Mucosa of descending colon (tissue), 3 donors: ENCODE data around the gene GUCD1. TPM values are rescaled to one million over a fixed set of nuclear protein-coding genes. Genes with fewer than 3 reads are reported as not detected.

Source experiments
- ATAC-seq: fragments of 200-7000 bp; cut with Tn5 transposase; one replicate; pipeline ENCODE4 v1.9.1; 2020; ENCODE audit warnings: mild to moderate bottlenecking, moderate library complexity
- DNase-seq, 3 donors: peaks; one replicate each; pipeline ENCODE4 v3.0.0-alpha.2; 2020
- H3K36me3 ChIP-seq: fragments of 200-600 bp; one replicate; pipeline ENCODE4 v1.8.0; 2021; ENCODE audit warnings: low read depth, mild to moderate bottlenecking
- H3K4me1 ChIP-seq: fragments of 200-600 bp; one replicate; pipeline ENCODE4 v1.8.0; 2021; ENCODE audit warnings: low read depth, mild to moderate bottlenecking
- H3K4me3 ChIP-seq: fragments of 200-600 bp; one replicate; pipeline ENCODE4 v1.8.0; 2021; ENCODE audit warnings: mild to moderate bottlenecking
- H3K9me3 ChIP-seq: fragments of 200-600 bp; one replicate; pipeline ENCODE4 v1.8.0; 2021; ENCODE audit warnings: mild to moderate bottlenecking
- CTCF ChIP-seq: fragments of 200-600 bp; IDR thresholded peaks from one replicate; pipeline ENCODE4 v1.8.0; 2022; ENCODE audit warnings: antibody characterized with exemption, mild to moderate bottlenecking
- intact Hi-C, 2 donors: fragments of 100-400 bp; cut with DNase I in 1 of 2; cut with micrococcal nuclease in 1 of 2; formaldehyde crosslinking; loops; one replicate each; pipeline versions ENCODE4 v1.11.0 to v1.11.1; 2022; cut with DNase I, micrococcal nuclease
- total RNA-seq, 3 donors: library from RNA; stranded (reverse); fragmentation: NEBNext Ultra II Directional in 2 of 3; extraction: Animal tissue kit (Norgen Biotek cat#: 25700) in 2 of 3; gene quantifications; one replicate each; pipeline versions ENCODE4 v1.2.1 to v1.2.4, GENCODE V29; 2021 to 2023
- donor health status: DM: no; HTN: no; CAD: no; lungs with moderate emphysema.
- donor health status: DM: no; HTN: no; CAD: no.
- donor health status: DM: no; HTN: yes; CAD: no.

The GUCD1 gene
- total RNA-seq, 3 donors from 2014 or later = 188 to 243 (median 242) TPM

- Histone ChIP-seq H3K36me3 (no peaks in the 10 kb centered on the region), H3K4me1 (peaks cover 2% of the 10 kb centered on the region), H3K4me3 (no peak overlapping the region), H3K9me3 (no peaks in the 10 kb centered on the region)
- intact Hi-C loops = no loop called here
- ATAC-seq = no peak
- TF ChIP-seq CTCF = no peak
- DNase-seq = no peak
These were observed 55.1 kb downstream of the GUCD1 start for GRCh38 chr22:24499706-24500276.

- intact Hi-C loops = no loop called here
- no peak for TF ChIP-seq CTCF
- ATAC-seq (no peak), DNase-seq (no peak)
- no peaks in the 10 kb centered on the region for H3K36me3 ChIP-seq
- no peaks in the 10 kb centered on the region for H3K9me3 ChIP-seq
- no peak overlapping the region for H3K4me3 ChIP-seq
- peaks cover 8% of the 10 kb centered on the region for H3K4me1 ChIP-seq
These were observed 56.1 kb downstream of the GUCD1 start for GRCh38 chr22:24498824-24499223.

- no peaks in the 10 kb centered on the region for H3K36me3 ChIP-seq
- H3K4me3 ChIP-seq = no peak overlapping the region
- intact Hi-C loops = no loop called here
- H3K9me3 ChIP-seq = no peaks in the 10 kb centered on the region
- peaks cover 8% of the 10 kb centered on the region for H3K4me1 ChIP-seq
- DNase-seq (no peak), ATAC-seq (no peak)
- no peak for TF ChIP-seq CTCF
These were observed 57.1 kb downstream of the GUCD1 start for GRCh38 chr22:24497841-24498258.

- no peaks in the 10 kb centered on the region for H3K9me3 ChIP-seq
- peaks cover 8% of the 10 kb centered on the region for H3K4me1 ChIP-seq
- ATAC-seq (no peak), DNase-seq (no peak)
- H3K36me3 ChIP-seq = no peaks in the 10 kb centered on the region
- TF ChIP-seq CTCF = no peak
- intact Hi-C loops = no loop called here
- no peak overlapping the region for H3K4me3 ChIP-seq
These were observed 58.3 kb downstream of the GUCD1 start for GRCh38 chr22:24496661-24497060.

GRCh38 chr22:24496234-24496633 lies 58.7 kb downstream of the GUCD1 start:
- no peak for DNase-seq
- no peaks in the 10 kb centered on the region for H3K9me3 ChIP-seq
- intact Hi-C loops = no loop called here
- ATAC-seq = no peak
- no peak for TF ChIP-seq CTCF
- no peak overlapping the region for H3K4me3 ChIP-seq
- H3K36me3 ChIP-seq = no peaks in the 10 kb centered on the region
- H3K4me1 ChIP-seq = peaks cover 8% of the 10 kb centered on the region

GRCh38 chr22:24495365-24495675 lies 59.6 kb downstream of the GUCD1 start:
- Histone ChIP-seq H3K4me3 (no peak overlapping the region), H3K36me3 (no peaks in the 10 kb centered on the region), H3K9me3 (no peaks in the 10 kb centered on the region), H3K4me1 (peaks cover 8% of the 10 kb centered on the region)
- no peak for DNase-seq
- TF ChIP-seq CTCF = no peak
- ATAC-seq = no peak
- intact Hi-C loops = no loop called here
